GM18511 (cell line): ENCODE data around the gene FNDC1.

ENCODE experiments used
- ATAC-seq: cut with Tn5 transposase; IDR thresholded peaks from one replicate; pipeline ENCODE4 v1.9.1; 2021; ENCODE audit warnings: mild to moderate bottlenecking, moderate library complexity; ENCODE audit not compliant: unreplicated experiment

FNDC1 gene

GRCh38 chr6:159203304-159204005, 34.3 kb downstream of the FNDC1 start:
- ATAC-seq, result no peak

GRCh38 chr6:159204605-159205004, 35.4 kb downstream of the FNDC1 start:
- ATAC-seq, result no peak

- ATAC-seq, result no peak
Measured at GRCh38 chr6:159212028-159212427, 42.8 kb downstream of the FNDC1 start.

GRCh38 chr6:159212525-159213280, 43.5 kb downstream of the FNDC1 start:
- no peak for ATAC-seq

GRCh38 chr6:159213405-159213804, 44.2 kb downstream of the FNDC1 start:
- no peak for ATAC-seq

- no peak for ATAC-seq
Measured at GRCh38 chr6:159214281-159214680, 45.1 kb downstream of the FNDC1 start.

- ATAC-seq, result peak; percentile 86
Measured at GRCh38 chr6:159217595-159218275, 48.5 kb downstream of the FNDC1 start.

GRCh38 chr6:159220093-159220492, 50.9 kb downstream of the FNDC1 start:
- ATAC-seq, result no peak

GRCh38 chr6:159221486-159222170, 52.4 kb downstream of the FNDC1 start:
- no peak for ATAC-seq

GRCh38 chr6:159224452-159224851, 55.3 kb downstream of the FNDC1 start:
- no peak for ATAC-seq

- ATAC-seq, result no peak
Measured at GRCh38 chr6:159229651-159230051, 60.5 kb downstream of the FNDC1 start.

GRCh38 chr6:159232106-159232645, 63.0 kb downstream of the FNDC1 start:
- ATAC-seq, result no peak

GRCh38 chr6:159232751-159233150, 63.6 kb downstream of the FNDC1 start:
- no peak for ATAC-seq

- ATAC-seq, result no peak
Measured at GRCh38 chr6:159233365-159234101, 64.3 kb downstream of the FNDC1 start.

- no peak for ATAC-seq
Measured at GRCh38 chr6:159234102-159234553, 64.9 kb downstream of the FNDC1 start.

- ATAC-seq, result no peak
Measured at GRCh38 chr6:159238920-159239558, 69.8 kb downstream of the FNDC1 start.

GRCh38 chr6:159249128-159249527, 79.9 kb downstream of the FNDC1 start:
- ATAC-seq, result no peak

- no peak for ATAC-seq
Measured at GRCh38 chr6:159249752-159250151, 80.6 kb downstream of the FNDC1 start.

- no peak for ATAC-seq
Measured at GRCh38 chr6:159250633-159251032, 81.4 kb downstream of the FNDC1 start.
